GM21423 (cell line): ENCODE measurements around the gene LIN28A.

ENCODE experiments used
- ATAC-seq: cut with Tn5 transposase; IDR thresholded peaks from one replicate; pipeline ENCODE4 v1.9.1; 2021; ENCODE audit warnings: mild to moderate bottlenecking, moderate library complexity; ENCODE audit not compliant: unreplicated experiment

LIN28A gene

DNA sequence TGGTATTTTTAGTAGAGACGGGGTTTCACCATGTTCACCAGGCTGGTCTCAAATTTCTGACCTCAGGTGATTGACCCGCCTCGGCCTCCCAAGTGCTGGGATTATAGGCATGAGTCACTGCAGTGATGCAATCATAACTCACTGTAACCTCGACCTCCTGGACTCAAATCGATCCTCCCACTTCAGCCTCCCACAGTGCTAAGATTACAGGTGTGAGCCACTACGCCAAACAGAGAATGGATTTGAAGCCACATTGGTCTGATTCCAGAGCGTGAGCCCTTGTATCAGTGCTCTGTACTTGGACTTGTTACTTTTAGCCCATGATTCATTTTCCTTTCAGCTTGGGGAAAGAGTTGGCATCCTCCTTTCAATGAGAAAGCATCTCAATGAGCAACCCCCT lies 23.2 kb upstream of the LIN28A start:
- ATAC-seq: no peak

DNA sequence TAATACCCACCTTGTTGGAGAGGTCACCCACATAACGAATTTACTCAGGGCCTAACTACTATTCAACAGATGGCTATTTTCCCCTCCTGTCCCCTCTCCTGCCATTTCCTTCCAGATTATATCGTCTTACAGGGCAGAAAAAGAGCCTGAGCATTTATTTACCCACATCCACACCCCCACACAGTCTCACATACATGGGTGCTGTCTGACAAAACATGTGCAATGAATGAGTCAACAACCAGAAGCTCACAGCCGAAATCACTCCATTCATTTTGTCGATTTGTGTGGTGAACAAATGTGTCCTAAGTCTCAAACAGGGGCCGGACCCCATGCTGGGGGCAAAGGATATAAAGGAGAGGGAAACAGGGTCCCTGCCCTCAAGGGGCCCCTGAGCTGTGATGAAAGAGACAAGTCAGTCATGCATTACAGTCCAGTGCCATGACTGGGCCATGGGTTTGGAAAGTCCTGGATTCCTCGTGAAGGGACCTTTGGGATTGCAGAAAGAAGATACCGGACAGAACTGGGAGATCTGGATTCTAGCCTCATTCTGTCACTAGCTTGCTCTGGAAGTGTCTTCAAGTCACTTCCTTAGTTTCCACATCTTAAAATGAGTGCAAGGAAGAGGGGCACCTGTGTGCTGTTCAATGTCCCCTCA lies 21.7 kb upstream of the LIN28A start:
- ATAC-seq: no peak

DNA sequence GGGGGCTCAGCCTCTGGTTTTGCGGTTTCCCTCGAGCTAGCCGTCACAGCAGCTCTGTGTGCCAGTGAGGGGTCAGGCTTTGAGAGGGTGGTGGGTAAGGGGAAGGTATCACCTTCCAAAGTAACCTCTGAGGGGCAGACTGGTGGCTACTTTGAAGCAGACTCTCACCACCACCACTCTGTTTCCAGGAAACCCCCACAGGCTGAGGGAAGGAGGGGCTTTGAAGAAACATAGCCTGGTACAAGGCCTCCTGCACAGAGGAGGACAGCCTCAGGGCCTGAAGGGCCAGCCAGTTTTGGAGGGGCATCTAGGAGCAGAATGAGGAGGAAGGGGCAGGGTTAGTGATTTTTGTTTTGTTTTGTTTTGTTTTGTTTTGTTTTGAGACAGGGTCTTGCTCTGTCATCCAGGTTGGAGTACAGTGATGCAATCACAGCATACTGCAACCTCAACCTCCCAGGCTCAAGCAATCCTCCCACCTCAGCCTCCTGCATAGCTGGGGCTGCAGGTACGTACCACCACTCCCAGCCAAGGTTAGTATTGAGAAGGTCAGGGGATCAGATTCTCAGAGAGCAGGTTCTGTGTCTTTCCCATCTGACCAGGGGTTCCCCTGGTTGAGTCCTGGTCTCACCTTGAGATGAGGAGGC lies 20.9 kb upstream of the LIN28A start:
- ATAC-seq: no peak

DNA sequence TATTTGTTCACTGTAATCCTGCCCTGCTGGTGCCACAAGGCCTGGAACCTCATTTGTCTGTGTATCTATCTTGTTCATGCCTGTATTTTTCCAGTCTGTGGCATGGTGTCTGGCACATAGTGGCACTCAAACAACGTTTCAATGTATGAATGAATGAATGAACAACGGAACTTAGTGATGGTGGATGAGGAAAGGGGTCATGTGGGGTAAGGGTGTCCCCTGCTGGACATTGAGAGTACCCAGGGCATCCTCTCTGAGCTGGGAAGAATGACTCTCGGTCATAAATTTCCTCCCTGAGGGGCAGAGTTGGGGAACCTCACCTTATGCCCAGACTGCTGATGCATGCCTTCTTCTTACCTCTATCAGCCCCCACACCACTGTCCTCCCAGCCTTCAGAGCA lies 19.2 kb upstream of the LIN28A start:
- no peak for ATAC-seq

DNA sequence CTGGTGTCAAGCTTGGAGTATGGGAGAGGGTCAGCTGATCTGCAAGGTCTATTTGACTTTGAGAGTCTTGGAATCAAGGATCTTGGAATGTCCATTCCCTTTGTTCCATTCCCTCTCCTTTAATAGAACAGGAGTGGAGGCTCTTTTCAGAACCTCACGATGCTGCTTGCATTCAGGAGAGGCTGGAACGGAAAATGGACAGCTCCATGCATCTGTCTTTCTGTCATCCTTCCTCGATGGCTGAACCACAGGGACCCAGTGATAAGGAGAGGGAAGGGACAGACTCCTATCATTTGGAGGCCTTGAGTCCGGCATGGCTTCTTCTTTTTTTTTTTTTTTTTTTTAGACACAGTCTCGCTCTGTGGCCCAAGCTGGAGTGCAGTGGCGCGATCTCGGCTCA lies 14.9 kb upstream of the LIN28A start:
- no peak for ATAC-seq

DNA sequence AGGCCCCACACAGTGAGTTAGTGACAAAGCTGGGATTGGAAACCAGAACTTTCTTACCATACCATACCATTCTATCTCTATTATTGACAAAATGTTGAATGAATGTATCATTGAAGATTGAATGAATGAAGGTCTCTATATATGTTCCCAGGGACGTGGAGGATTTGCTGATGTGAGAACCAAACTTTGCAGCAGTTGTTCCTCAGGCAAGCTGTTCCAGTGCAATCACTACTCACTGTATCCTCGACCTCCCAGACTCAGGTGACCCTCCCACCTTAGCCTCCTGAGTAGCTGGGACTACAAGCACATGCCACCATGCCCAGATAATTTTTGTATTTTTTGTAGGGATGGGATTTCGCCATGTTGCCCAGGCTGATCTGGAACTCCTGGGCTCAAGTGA lies 11.6 kb upstream of the LIN28A start:
- ATAC-seq: no peak

DNA sequence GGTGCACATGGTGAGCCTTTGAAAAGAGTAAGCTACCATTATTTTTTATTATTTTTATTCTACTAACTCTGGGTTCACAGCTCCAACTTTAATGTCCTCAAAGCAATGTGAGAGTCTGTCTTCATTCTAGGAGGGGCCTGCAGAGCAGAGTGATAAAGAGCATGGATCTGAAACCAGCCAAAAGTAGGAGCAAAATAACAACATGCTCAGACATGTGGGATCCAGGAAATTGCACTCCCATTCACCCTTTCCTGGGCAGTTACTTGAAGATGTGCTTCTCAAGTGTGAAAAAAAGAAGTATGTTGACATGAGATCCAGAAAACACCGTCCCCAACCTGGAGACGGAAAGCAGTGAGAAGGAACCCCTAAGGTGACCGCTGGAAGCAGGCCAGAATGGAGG lies 8.7 kb upstream of the LIN28A start:
- no peak for ATAC-seq

DNA sequence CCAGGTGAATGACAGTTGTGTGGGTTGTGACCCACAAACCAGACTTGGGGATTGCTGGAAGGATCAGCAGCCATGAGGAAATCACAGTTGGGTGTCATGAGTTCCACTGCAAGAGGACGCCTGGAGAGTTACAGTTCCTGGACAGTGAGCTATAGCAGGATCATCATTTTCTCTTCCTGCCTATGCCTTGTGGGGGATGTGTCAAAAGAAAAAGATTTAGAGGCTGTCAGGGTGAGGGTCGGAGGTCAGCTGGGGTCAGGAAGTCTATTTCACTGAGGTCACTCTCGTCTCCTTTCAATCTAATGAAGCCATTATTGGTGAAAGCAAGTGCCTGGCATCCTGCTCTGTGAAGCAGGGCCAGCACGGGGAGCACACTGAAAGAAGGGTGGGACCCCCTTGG lies 7.0 kb upstream of the LIN28A start:
- ATAC-seq: no peak

DNA sequence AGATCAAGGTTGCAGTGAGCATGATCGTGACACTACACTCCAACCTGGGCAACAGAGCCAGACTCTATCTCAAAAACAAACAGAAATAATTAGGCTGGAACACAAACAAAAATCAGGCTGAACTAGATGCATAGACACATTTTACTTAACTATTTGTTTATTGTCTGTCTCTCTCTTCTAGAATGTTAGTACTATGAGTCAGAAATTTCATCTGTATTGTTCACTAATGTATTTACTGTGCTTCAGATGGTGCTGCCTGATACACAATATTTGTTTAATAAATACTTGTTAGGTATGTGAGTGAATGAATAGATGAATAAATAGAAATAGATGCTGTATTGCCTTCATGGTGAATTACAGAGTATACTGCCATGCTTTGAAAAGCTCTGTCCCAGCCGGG lies 6.0 kb upstream of the LIN28A start:
- no peak for ATAC-seq

DNA sequence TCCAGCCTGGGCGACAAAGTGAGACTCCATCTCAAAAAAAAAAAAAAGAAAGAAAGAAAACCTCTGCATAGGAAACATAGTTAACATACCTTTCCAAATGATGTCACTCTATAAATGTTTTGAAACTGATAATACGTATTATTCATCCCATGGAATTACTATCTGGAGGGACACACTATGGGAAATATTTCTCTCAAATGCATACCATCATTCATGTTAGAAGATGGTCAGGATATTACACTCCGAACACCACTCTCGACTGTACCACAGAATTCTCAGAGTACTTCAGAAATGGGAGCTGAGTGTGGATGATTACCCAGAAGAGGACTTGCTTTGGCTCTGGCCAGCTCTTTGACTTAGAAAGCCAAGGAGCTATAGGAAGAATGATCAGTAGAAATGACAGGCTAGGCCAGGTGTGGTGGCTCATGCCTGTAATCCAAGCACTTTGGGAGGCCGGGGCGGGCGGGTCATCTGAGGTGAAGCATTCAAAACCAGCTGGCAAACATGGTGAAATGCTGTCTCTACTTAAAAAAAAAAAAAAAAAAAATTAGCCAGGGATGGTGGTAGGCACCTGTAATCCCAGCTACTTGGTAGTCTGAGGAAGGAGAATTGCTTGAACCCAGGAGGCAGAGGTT lies 5.2 kb upstream of the LIN28A start:
- ATAC-seq: no peak

DNA sequence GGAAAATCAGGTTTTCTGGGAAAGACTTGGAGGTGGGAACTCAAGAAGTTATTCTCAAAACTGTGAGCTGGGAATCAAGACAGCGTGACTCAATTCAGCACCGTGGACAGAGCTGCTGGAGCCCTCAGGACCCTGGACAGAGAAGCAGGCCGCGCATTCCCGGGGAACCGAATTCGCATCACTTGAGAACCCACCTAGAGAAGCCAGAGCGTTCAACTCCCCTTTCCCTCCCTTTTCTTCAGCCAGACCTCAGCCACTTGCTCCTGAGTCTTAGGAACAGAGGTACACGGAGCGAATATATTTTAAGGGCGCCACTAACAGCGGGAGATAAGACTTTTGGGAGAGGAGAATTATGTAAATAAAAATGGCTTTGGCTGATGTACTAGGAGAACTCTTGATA lies 2.0 kb upstream of the LIN28A start:
- ATAC-seq: no peak

DNA sequence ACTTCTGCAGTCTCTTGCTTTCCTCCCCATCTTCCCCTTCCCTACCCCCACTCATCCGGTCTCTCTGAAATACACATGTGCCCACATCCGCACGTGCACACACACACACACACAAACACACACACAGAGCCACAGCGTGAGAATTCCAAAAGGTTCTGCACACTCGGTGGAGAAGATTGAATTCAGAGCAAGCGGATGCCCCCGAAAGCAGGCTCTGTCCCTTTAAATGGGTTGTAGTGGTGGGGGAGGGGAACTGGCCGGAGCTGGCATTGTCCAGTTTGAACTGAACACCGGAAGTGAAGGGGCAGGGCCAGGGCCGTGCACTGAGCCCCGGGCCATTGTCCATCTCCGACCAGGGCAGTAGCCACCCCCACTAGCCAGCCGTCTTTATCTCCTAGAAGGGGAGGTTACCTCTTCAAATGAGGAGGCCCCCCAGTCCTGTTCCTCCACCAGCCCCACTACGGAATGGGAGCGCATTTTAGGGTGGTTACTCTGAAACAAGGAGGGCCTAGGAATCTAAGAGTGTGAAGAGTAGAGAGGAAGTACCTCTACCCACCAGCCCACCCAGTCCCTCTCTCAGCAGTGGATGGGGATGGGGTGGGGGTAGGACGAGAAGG lies 1.3 kb upstream of the LIN28A start:
- ATAC-seq: no peak

DNA sequence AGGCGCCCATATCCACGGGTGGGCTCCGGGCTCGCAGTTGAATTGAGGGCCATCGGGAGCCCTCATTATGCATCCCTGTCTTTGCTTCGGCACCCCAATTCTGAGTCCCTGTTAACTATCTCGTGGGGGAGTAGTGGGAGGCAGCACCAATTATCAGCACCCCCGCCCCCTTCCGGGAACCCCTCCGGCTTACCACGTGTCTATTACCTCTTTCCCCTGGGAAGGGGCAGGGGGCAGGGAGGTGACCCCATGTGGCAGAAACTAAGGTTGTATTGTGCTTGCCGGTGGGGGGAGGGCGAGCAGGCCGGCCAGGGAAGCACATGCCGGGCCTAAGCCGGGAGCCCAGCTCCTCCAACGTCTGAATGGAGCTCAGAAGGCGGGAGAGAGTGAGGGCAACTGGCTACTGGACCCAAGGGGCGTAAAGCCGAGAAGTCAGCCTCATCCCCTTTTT lies 1.0 kb downstream of the LIN28A start:
- ATAC-seq: no peak

DNA sequence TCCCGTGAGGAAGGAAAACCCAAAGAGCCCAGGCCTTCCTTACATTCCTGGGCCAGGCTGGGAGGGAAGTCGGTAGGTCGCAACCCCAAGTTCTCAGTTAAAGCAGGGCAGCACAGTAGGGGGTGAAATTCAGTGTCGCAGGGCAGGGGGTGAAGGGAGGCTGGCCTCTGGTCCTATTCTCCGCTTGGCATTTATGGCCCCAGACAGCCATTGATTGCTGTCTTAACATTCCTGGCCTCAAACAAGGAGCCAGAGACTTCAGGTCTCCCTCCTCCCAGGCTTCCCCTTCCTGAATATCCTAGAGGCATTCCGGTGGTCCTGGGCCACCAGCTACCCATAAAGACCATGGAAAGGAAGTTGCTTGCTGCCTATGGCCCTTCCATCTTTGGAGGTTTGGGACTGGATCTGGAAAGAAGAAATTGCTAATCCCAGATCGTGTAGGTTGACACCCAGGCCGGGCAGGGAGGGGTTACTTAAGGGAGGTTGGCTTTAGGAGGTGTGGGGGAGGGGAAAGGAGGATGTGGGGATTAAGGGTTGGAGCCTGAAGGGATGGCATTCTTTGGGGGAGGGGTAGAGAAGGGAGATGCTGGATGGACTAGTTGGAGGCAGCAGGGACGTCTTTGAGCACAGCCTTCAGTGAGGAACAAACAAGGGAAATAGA lies 1.7 kb downstream of the LIN28A start:
- no peak for ATAC-seq

DNA sequence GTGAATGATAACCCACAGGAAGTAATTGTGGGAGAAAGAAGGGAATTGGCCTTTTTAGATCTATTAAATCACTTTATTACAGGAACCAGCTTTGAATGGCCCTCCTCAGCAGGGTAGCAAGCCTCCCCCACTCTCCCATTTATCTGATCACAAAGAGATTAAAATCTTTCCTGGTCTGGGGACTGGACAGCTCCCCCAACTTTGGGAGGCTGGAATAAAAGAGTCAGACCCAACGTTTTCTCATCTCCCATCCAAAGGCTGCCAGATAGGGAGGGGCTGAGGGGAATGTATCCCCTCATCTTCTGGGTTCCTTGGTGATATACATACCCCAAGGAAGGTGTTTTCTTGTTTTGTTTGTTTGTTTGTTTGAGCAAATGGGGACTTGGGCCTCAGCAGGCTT lies 2.4 kb downstream of the LIN28A start:
- no peak for ATAC-seq

DNA sequence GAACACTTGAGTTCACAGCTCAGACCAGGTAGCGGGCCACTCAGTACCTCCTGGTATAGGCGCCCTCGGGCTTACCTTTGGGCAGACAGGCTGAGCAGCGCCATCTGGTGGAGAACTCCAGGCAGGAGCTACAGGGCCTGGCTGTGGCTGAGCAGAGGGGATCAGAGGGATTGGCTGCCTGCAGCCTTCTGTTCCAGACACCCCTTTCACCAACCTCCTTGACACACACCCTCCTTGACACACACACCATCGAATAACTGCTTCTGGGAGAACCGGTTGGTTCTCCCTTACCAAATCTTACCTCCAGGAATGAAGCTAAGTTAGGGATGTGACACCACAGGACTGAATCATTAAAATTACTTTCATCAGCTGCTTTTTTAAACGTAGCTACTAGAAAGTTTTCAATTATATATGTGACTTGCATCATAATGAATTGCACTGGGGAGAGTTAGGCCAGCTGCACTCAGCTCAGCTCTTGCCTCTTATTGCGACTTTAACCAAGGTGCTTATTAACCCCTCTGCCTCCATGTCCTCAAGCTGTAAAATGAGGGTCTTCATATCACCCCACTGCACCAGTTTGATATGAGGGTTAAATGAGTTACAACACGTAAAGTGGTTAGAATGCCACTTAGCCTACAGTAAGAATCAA lies 6.6 kb downstream of the LIN28A start:
- ATAC-seq: peak; percentile 58

DNA sequence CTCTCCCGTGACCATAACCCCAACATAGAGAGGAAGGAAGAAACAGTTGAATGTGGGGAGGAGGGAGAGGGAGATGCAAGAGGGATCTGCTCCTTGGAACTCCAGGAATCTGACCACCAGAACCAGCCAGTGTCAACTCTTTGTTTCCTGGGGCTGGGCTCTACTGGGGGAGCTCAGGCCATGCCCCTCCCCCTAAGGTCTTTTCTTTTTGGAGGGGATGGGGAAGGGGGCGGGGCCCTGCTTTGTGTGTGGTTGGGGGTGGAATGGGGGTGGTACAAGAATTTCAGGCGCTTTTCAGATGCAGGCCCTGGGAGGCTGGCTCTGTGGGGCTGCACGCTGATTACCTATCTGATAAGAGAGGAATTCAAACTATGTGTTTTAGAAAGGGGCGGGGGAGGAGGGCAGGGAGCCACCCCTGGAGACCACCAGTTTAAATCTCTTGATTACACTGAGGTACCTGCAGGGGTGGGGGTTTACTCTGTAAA lies 8.3 kb downstream of the LIN28A start:
- no peak for ATAC-seq

DNA sequence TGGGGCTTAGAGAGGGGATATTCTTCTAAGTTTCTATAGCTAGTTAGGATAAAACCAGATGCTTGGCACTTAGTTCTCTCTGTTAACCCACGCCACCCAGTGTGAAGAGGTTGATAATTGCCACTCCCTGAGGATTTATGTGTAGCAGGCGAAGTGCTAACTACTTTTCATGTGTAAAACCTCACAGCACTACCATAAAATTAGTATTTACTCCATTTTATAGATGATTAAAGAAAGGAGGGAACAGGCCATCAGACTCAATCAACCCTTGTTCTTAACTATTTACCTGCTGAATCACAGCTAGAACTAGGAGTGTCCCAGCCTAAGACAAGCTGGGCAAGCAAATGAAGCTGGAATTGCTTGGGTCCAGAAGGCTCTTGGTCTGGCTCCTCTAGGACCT lies 8.9 kb downstream of the LIN28A start:
- no peak for ATAC-seq

DNA sequence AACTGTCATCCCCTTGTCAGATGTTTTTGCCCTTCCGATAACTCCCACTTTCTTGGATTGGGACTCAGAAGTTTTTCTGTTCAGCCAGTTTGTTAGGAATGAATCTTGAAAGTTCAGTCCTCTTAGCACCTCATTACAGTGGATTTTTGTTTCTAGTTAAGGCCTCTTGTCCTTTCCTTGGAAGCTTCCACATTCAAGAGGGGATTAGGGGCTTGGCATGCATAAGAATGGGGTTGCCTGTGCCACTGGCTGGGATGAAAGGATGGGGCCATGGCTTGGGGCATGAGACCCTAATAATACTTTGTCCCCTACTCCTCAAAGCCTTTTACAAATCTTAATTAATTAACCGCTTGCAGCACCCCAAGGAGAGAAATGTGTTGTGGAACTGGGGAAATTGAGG lies 19.1 kb downstream of the LIN28A start:
- no peak for ATAC-seq

DNA sequence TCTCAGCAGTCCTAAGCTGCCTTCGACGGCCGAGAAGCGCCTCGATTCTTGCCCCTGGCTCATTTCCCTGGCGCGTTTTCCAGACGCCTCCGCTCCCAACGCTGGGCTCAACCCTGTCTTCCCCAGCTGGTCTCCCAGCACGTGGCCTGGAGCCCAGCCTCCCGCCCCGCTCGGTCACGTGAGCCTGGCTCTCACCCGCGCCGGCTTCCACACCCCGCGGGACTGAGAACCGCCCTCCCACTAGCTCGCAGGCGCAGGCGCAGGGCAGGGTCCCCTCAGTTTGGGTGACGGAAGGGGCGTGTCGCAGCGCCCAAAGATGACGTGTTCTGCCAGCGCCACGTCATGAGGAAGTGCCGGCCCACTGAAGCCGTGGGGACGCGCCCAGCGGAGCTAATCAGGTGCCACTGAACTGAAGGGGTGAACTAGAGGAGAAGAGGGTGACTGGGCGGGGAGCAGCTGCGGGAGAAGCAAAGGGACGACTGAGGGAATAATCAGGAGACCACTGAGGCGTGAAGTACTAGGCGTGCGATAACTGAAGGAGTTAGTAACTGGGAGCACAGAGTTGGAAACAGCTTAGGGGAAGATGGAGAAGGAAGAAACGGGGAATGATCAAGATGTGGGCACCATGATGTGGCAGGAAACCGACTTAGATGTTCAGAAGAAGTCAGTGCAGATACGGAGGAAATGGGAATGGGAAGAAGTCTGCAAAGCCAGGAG lies 21.5 kb downstream of the LIN28A start, which contains the start of gene DHDDS:
TSS of gene DHDDS (plus strand) at position 343 of the 717 bp plus-strand sequence. CDS start 625 bp downstream, outside the sequence.
- peak; percentile 97 for ATAC-seq
